ENCODE data around the gene CCT8L2. TPM values are rescaled to one million over a fixed set of nuclear protein-coding genes. Genes with fewer than 3 reads are reported as not detected.
"Not testable (repeated sequence)": the region's sequence is repeated elsewhere in the genome, so short reads cannot be mapped to it uniquely, and the experiment has no call there.

The CCT8L2 gene
- total RNA-seq, 1 donor from 2014 or later, result not detected

- H3K27ac Mint-ChIP-seq, result no peak overlapping the region
- no peaks in the 10 kb centered on the region for H3K36me3 Mint-ChIP-seq (ENCODE audit: low read depth)
- peaks cover 7% of the 10 kb centered on the region for H3K9me3 Mint-ChIP-seq
- no peaks in the 10 kb centered on the region for H3K4me1 Mint-ChIP-seq (ENCODE audit: low read depth)
- H3K4me3 Mint-ChIP-seq, result no peak overlapping the region
- H3K27me3 Mint-ChIP-seq (ENCODE audit: insufficient read depth), result no peaks in the 10 kb centered on the region
- intact Hi-C loops (cut with micrococcal nuclease), result no loop called here
- no peak for DNase-seq (ENCODE audit: low spot score)
These were observed 33.3 kb downstream of the CCT8L2 start for GRCh38 chr22:16559056-16559955.

DNA sequence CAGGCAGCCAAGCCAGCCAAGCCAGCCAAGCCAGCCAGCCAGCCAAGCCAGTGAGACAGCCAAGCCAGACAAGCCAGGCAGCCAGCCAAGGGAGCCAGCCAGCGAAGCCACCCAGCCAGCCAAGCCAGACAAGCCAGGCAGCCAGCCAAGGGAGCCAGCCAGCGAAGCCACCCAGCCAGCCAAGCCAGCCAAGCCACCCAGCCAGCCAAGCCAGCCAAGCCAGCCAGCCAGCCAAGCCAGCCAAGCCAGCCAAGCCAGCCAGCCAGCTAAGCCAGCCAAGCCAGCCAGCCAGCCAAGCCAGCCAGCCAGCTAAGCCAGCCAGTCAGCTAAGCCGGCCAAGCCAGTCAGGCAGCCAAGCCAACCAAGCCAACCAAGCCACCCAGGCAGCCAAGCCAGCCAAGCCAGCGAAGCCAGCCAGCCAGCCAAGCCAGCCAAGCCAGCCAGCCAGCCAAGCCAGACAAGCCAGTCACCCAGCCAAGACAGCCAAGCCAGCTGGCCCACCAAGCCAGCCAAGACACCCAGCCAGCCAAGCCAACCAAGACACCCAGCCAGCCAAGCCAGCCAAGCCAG, 34.1 kb downstream of the CCT8L2 start:
- H3K4me1 Mint-ChIP-seq (ENCODE audit: low read depth); H3K27ac Mint-ChIP-seq; intact Hi-C loops (cut with micrococcal nuclease); H3K4me3 Mint-ChIP-seq; H3K36me3 Mint-ChIP-seq (ENCODE audit: low read depth); DNase-seq (ENCODE audit: low spot score); H3K9me3 Mint-ChIP-seq; H3K27me3 Mint-ChIP-seq (ENCODE audit: insufficient read depth): not testable (repeated sequence)

DNA sequence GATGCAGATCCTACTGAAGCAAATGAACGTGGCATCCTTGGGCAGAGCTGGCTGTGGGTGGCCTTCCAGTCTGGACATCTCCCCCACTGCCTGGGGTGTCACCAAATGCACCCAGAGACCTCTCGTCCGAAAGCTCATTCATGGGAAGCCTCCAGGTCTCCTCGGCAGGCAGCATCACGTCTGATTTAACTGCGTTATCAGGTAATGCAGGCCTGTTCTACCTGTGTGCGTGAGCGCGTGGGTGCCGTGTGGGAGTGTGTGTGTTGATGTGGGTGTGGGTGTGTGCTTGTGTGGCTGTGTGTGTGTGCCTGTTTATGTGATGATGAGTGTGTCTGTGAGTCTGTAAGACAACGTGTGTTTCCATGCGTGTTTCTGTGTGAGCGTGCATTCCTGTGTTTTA, 35.1 kb downstream of the CCT8L2 start:
- H3K27me3 Mint-ChIP-seq (ENCODE audit: insufficient read depth), result not testable (repeated sequence)

GRCh38 chr22:16555077-16555994, 37.3 kb downstream of the CCT8L2 start:
- intact Hi-C loops (cut with micrococcal nuclease); H3K4me1 Mint-ChIP-seq (ENCODE audit: low read depth); H3K27me3 Mint-ChIP-seq (ENCODE audit: insufficient read depth); H3K36me3 Mint-ChIP-seq (ENCODE audit: low read depth); H3K9me3 Mint-ChIP-seq; H3K4me3 Mint-ChIP-seq; H3K27ac Mint-ChIP-seq; DNase-seq (ENCODE audit: low spot score): not testable (repeated sequence)

More for the DNA sequence above, 35.1 kb downstream of the CCT8L2 start:
- H3K9me3 Mint-ChIP-seq; H3K4me3 Mint-ChIP-seq; DNase-seq (ENCODE audit: low spot score); H3K36me3 Mint-ChIP-seq (ENCODE audit: low read depth); H3K27ac Mint-ChIP-seq; H3K4me1 Mint-ChIP-seq (ENCODE audit: low read depth); intact Hi-C loops (cut with micrococcal nuclease): not testable (repeated sequence)

DNA sequence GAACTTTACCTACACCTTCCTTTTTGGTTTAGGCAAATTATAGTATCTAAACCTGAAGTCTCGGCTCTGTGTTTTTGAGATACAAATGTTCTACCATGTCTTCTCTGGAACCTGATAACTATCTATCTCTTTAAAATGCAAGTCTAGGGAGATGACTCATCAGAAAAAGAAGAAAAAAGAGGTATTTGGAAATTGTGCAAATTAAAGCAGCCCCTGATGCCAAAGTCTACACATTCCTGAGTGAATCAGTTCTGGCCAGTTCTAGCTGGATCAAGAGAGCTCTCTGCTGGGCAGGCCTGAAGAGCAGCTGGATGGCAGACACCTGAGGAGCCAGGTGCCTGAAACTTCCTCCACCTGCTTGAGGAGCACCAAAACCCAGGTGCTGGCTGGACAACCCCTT, 49.3 kb downstream of the CCT8L2 start:
- intact Hi-C loops (cut with micrococcal nuclease); H3K27me3 Mint-ChIP-seq (ENCODE audit: insufficient read depth); H3K4me3 Mint-ChIP-seq; H3K36me3 Mint-ChIP-seq (ENCODE audit: low read depth); H3K27ac Mint-ChIP-seq; H3K9me3 Mint-ChIP-seq; H3K4me1 Mint-ChIP-seq (ENCODE audit: low read depth); DNase-seq (ENCODE audit: low spot score): not testable (repeated sequence)

Other genes starting within 250 kb of the CCT8L2 start
- gene XKR3, start 232.6 kb upstream of the CCT8L2 start, total RNA-seq, result not detected in 2 replicates